ENCODE measurements around the gene MALL.
"Not testable (repeated sequence)": the region's sequence is repeated elsewhere in the genome, so short reads cannot be mapped to it uniquely, and the experiment has no call there.

MALL gene

GRCh38 chr2:110101280-110101844 is 14.3 kb downstream of the MALL start:
- H3K4me3 ChIP-seq (ENCODE audit: control insufficient read depth in 1 of 7, extremely low read depth in 1 of 7, insufficient read depth in 4 of 7, low read depth in 2 of 7, low read length in 6 of 7): peak overlapping the region in 2 of 7 experiments; percentile 25 to 46
- no peaks in the 10 kb centered on the region for H3K36me3 ChIP-seq (ENCODE audit: control insufficient read depth in 4 of 4, insufficient read depth in 4 of 4, low read length in 3 of 4)
- H3K9me3 ChIP-seq (ENCODE audit: control extremely low read depth in 1 of 5, control insufficient read depth in 4 of 5, insufficient read depth in 2 of 5, low read depth in 1 of 5, low read length in 4 of 5): no peaks in the 10 kb centered on the region
- H3K27ac ChIP-seq (ENCODE audit: insufficient read depth in 1 of 2, low read depth in 1 of 2, low read length in 2 of 2, poor library complexity in 1 of 2, severe bottlenecking in 2 of 2): no peak overlapping the region
- CTCF ChIA-PET: no interaction called here
- no peaks in the 10 kb centered on the region for H3K27me3 ChIP-seq (replicated peaks in 2 of 5; ENCODE audit: control insufficient read depth in 4 of 5, insufficient read depth in 5 of 5, low read length in 4 of 5)
- peaks cover 0 to 31% (median 21%) of the 10 kb centered on the region in 4 experiments for H3K4me1 ChIP-seq (ENCODE audit: control extremely low read depth in 1 of 4, control insufficient read depth in 4 of 4, insufficient read depth in 4 of 4, low read length in 3 of 4)
- peak; percentile 21 to 68 (median 52) for DNase-seq
- 0% methylated on average over 8 of the region's 11 CpGs for WGBS (ENCODE audit: insufficient coverage)
- POLR2A ChIA-PET: no interaction called here

DNA sequence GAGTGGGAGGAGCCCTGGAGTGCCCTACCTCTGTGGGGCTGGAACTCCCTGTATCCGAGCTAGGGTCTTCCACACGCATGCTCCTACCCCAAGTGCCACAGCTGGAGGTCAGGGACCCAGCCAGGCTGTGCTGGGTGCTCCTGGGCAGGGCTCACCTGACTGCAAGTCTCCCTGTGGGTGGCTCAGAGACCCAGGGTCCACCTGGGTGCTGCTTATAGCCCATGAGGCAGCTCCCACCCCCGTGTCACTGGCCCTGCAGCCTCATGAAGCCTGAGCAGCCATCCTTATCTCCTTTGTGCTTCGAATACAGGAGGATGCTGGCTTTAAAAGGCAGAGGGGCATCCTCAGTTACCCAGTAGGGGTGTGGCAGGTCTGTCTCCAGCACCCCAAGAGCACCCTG is 14.7 kb downstream of the MALL start:
- DNase-seq; H3K27ac ChIP-seq (ENCODE audit: insufficient read depth in 1 of 2, low read depth in 1 of 2, low read length in 2 of 2, poor library complexity in 1 of 2, severe bottlenecking in 2 of 2); H3K27me3 ChIP-seq (replicated peaks in 2 of 5; ENCODE audit: control insufficient read depth in 4 of 5, insufficient read depth in 5 of 5, low read length in 4 of 5); POLR2A ChIA-PET; H3K9me3 ChIP-seq (ENCODE audit: control extremely low read depth in 1 of 5, control insufficient read depth in 4 of 5, insufficient read depth in 2 of 5, low read depth in 1 of 5, low read length in 4 of 5); H3K36me3 ChIP-seq (ENCODE audit: control insufficient read depth in 4 of 4, insufficient read depth in 4 of 4, low read length in 3 of 4); CTCF ChIA-PET: not testable (repeated sequence)
- peaks cover 0 to 26% (median 19%) of the 10 kb centered on the region in 4 experiments for H3K4me1 ChIP-seq (ENCODE audit: control extremely low read depth in 1 of 4, control insufficient read depth in 4 of 4, insufficient read depth in 4 of 4, low read length in 3 of 4)
- whole genome bisulfite sequencing (ENCODE audit: insufficient coverage): 95% methylated on average over 3 of the region's 4 CpGs
- peak overlapping the region in 2 of 7 experiments; percentile 25 to 46 for H3K4me3 ChIP-seq (ENCODE audit: control insufficient read depth in 1 of 7, extremely low read depth in 1 of 7, insufficient read depth in 4 of 7, low read depth in 2 of 7, low read length in 6 of 7)

DNA sequence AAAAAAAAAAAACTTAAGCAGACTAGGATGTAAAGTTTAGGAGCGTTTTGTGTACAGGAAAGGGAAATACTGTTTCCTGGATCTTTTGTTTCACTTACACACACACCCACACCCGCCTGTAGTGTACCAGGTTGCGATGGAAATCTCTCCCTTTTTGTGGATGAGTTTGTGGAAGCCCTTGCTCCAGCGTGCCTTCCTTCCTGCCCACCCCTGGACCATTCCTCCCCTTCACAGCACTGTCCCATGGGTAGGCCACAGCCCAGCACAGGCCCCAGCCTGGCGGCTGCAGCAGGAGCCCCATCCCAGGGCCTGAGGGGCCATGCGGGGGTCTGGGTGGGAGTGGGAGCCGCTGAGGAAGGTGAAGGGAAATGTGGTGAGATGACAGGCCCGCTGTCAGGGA is 15.1 kb downstream of the MALL start:
- no peaks in the 10 kb centered on the region for H3K27me3 ChIP-seq (replicated peaks in 2 of 5; ENCODE audit: control insufficient read depth in 4 of 5, insufficient read depth in 5 of 5, low read length in 4 of 5)
- no peaks in the 10 kb centered on the region for H3K9me3 ChIP-seq (ENCODE audit: control extremely low read depth in 1 of 5, control insufficient read depth in 4 of 5, insufficient read depth in 2 of 5, low read depth in 1 of 5, low read length in 4 of 5)
- no peak overlapping the region for H3K27ac ChIP-seq (ENCODE audit: insufficient read depth in 1 of 2, low read depth in 1 of 2, low read length in 2 of 2, poor library complexity in 1 of 2, severe bottlenecking in 2 of 2)
- H3K4me1 ChIP-seq (ENCODE audit: control extremely low read depth in 1 of 4, control insufficient read depth in 4 of 4, insufficient read depth in 4 of 4, low read length in 3 of 4): peaks cover 0 to 22% (median 17%) of the 10 kb centered on the region in 4 experiments
- WGBS (ENCODE audit: insufficient coverage): no CpG with 5 or more reads among the region's 8 CpGs
- H3K4me3 ChIP-seq (ENCODE audit: control insufficient read depth in 1 of 7, extremely low read depth in 1 of 7, insufficient read depth in 4 of 7, low read depth in 2 of 7, low read length in 6 of 7): no peak overlapping the region
- ChIA-PET POLR2A (no interaction called here), CTCF (no interaction called here)
- no peaks in the 10 kb centered on the region for H3K36me3 ChIP-seq (ENCODE audit: control insufficient read depth in 4 of 4, insufficient read depth in 4 of 4, low read length in 3 of 4)
- DNase-seq: no peak

- POLR2A ChIA-PET: no interaction called here
Observed at GRCh38 chr2:110099471-110100225, 16.0 kb downstream of the MALL start.

GRCh38 chr2:110099038-110099425 is 16.6 kb downstream of the MALL start:
- H3K27me3 ChIP-seq (replicated peaks in 2 of 5; ENCODE audit: control insufficient read depth in 4 of 5, insufficient read depth in 5 of 5, low read length in 4 of 5): no peaks in the 10 kb centered on the region
- POLR2A ChIA-PET: no interaction called here
- DNase-seq: no peak
- CTCF ChIA-PET: no interaction called here
- no peak overlapping the region for H3K27ac ChIP-seq (ENCODE audit: insufficient read depth in 1 of 2, low read depth in 1 of 2, low read length in 2 of 2, poor library complexity in 1 of 2, severe bottlenecking in 2 of 2)
- WGBS (ENCODE audit: insufficient coverage): 91% methylated on average over 6 of the region's 6 CpGs
- no peaks in the 10 kb centered on the region for H3K9me3 ChIP-seq (ENCODE audit: control extremely low read depth in 1 of 5, control insufficient read depth in 4 of 5, insufficient read depth in 2 of 5, low read depth in 1 of 5, low read length in 4 of 5)
- H3K4me3 ChIP-seq (ENCODE audit: control insufficient read depth in 1 of 7, extremely low read depth in 1 of 7, insufficient read depth in 4 of 7, low read depth in 2 of 7, low read length in 6 of 7): no peak overlapping the region
- H3K4me1 ChIP-seq (ENCODE audit: control extremely low read depth in 1 of 4, control insufficient read depth in 4 of 4, insufficient read depth in 4 of 4, low read length in 3 of 4): peaks cover 0 to 17% (median 14%) of the 10 kb centered on the region in 4 experiments
- H3K36me3 ChIP-seq (ENCODE audit: control insufficient read depth in 4 of 4, insufficient read depth in 4 of 4, low read length in 3 of 4): no peaks in the 10 kb centered on the region

More at GRCh38 chr2:110099471-110100225, 16.0 kb downstream of the MALL start:
- H3K9me3 ChIP-seq (ENCODE audit: control extremely low read depth in 1 of 5, control insufficient read depth in 4 of 5, insufficient read depth in 2 of 5, low read depth in 1 of 5, low read length in 4 of 5): no peaks in the 10 kb centered on the region
- 99% methylated on average over 6 of the region's 10 CpGs for WGBS (ENCODE audit: insufficient coverage)
- no peak overlapping the region for H3K4me3 ChIP-seq (ENCODE audit: control insufficient read depth in 1 of 7, extremely low read depth in 1 of 7, insufficient read depth in 4 of 7, low read depth in 2 of 7, low read length in 6 of 7)
- no peaks in the 10 kb centered on the region for H3K27me3 ChIP-seq (replicated peaks in 2 of 5; ENCODE audit: control insufficient read depth in 4 of 5, insufficient read depth in 5 of 5, low read length in 4 of 5)
- H3K36me3 ChIP-seq (ENCODE audit: control insufficient read depth in 4 of 4, insufficient read depth in 4 of 4, low read length in 3 of 4): no peaks in the 10 kb centered on the region
- no peak for DNase-seq
- peaks cover 0 to 17% (median 14%) of the 10 kb centered on the region in 4 experiments for H3K4me1 ChIP-seq (ENCODE audit: control extremely low read depth in 1 of 4, control insufficient read depth in 4 of 4, insufficient read depth in 4 of 4, low read length in 3 of 4)
- no peak overlapping the region for H3K27ac ChIP-seq (ENCODE audit: insufficient read depth in 1 of 2, low read depth in 1 of 2, low read length in 2 of 2, poor library complexity in 1 of 2, severe bottlenecking in 2 of 2)
- CTCF ChIA-PET: no interaction called here

DNA sequence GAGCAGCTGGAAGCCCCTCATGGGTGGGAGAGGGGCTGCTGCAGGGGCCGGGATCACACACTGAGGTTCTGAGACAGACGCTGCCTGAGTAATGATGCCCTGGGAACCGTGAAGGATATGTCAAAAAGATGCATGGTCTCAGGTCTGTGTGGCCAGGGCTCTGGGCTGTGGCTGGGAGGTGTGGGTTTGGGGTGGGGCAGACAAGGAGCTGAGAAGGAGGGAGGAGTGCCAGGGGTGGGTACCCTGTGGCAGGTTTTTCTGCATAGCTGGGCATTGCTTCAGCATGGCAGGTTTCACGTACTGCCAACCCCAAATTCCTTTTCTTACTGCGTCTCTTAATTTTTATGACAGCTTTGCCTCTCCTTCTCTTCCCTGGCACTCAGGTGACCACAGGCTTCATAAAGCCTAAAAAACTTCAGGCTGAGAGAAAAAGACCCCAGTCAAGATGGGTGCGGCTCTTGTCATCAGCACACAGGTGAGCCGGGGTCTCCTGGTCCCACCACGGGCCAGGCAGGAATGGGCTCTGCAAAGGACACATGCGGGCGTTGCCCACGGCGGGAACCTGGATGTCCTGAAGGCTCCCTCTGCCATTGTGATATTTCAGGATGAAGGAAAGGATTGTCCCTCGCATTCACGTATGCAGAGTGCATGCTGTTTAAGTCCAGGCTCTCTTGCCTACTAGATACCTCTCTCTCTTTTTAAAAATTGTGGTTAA is 18.0 kb downstream of the MALL start:
- WGBS (ENCODE audit: insufficient coverage): 91% methylated on average over 12 of the region's 14 CpGs
- H3K4me3 ChIP-seq (ENCODE audit: control insufficient read depth in 1 of 7, extremely low read depth in 1 of 7, insufficient read depth in 4 of 7, low read depth in 2 of 7, low read length in 6 of 7): no peak overlapping the region
- no peaks in the 10 kb centered on the region for H3K27me3 ChIP-seq (replicated peaks in 2 of 5; ENCODE audit: control insufficient read depth in 4 of 5, insufficient read depth in 5 of 5, low read length in 4 of 5)
- no peaks in the 10 kb centered on the region for H3K9me3 ChIP-seq (ENCODE audit: control extremely low read depth in 1 of 5, control insufficient read depth in 4 of 5, insufficient read depth in 2 of 5, low read depth in 1 of 5, low read length in 4 of 5)
- no peaks in the 10 kb centered on the region for H3K36me3 ChIP-seq (ENCODE audit: control insufficient read depth in 4 of 4, insufficient read depth in 4 of 4, low read length in 3 of 4)
- POLR2A ChIA-PET: no interaction called here
- no peak for DNase-seq
- CTCF ChIA-PET: no interaction called here
- no peak overlapping the region for H3K27ac ChIP-seq (ENCODE audit: insufficient read depth in 1 of 2, low read depth in 1 of 2, low read length in 2 of 2, poor library complexity in 1 of 2, severe bottlenecking in 2 of 2)
- H3K4me1 ChIP-seq (ENCODE audit: control extremely low read depth in 1 of 4, control insufficient read depth in 4 of 4, insufficient read depth in 4 of 4, low read length in 3 of 4): peaks cover 0 to 17% (median 14%) of the 10 kb centered on the region in 4 experiments
